Lung microvascular endothelial cell (primary cell): ENCODE data around the gene ATP11A. TPM values are rescaled to one million over a fixed set of nuclear protein-coding genes. Genes with fewer than 3 reads are reported as not detected.

Experiments used
- DNase-seq, 2 donors: peaks; one replicate each; pipeline versions ENCODE4 v3.0.0 to v3.0.0-alpha.2; 2010; ENCODE audit warnings: low read depth in 2 of 2
- total RNA-seq: library from RNA; depleted of rRNA; stranded (reverse); fragments of >200 nt; gene quantifications from 2 replicates; pipeline ENCODE4 v1.2.1, GENCODE V29; 2014

Gene ATP11A
- total RNA-seq, 1 donor from 2014 or later = 18.8 TPM

GRCh38 chr13:112818040-112818697 lies 128.3 kb downstream of the ATP11A start:
- DNase-seq = no peak

GRCh38 chr13:112818698-112819045 lies 128.8 kb downstream of the ATP11A start:
- no peak for DNase-seq

GRCh38 chr13:112819111-112819510 lies 129.3 kb downstream of the ATP11A start:
- no peak for DNase-seq

GRCh38 chr13:112819816-112820215 lies 130.0 kb downstream of the ATP11A start:
- DNase-seq = no peak

- DNase-seq = no peak
Measured at GRCh38 chr13:112820318-112820717, 130.5 kb downstream of the ATP11A start.

- no peak for DNase-seq
Measured at GRCh38 chr13:112821340-112822055, 131.7 kb downstream of the ATP11A start.

- no peak for DNase-seq
Measured at GRCh38 chr13:112822851-112823250, 133.0 kb downstream of the ATP11A start.

GRCh38 chr13:112824429-112824828 lies 134.6 kb downstream of the ATP11A start:
- peak in 1 of 2 donors; percentile 19 for DNase-seq

- DNase-seq = no peak
Measured at GRCh38 chr13:112825071-112825470, 135.2 kb downstream of the ATP11A start.

GRCh38 chr13:112825875-112826274 lies 136.0 kb downstream of the ATP11A start:
- no peak for DNase-seq

- no peak for DNase-seq
Measured at GRCh38 chr13:112826565-112826964, 136.7 kb downstream of the ATP11A start.

- DNase-seq = no peak
Measured at GRCh38 chr13:112828082-112828699, 138.4 kb downstream of the ATP11A start.

- no peak for DNase-seq
Measured at GRCh38 chr13:112828756-112829155, 138.9 kb downstream of the ATP11A start.

- no peak for DNase-seq
Measured at GRCh38 chr13:112831196-112831595, 141.4 kb downstream of the ATP11A start.

- DNase-seq = no peak
Measured at GRCh38 chr13:112831801-112832200, 142.0 kb downstream of the ATP11A start.

- DNase-seq = no peak
Measured at GRCh38 chr13:112832811-112833210, 143.0 kb downstream of the ATP11A start.

GRCh38 chr13:112833551-112834257 lies 143.9 kb downstream of the ATP11A start:
- no peak for DNase-seq

- DNase-seq = no peak
Measured at GRCh38 chr13:112835344-112835743, 145.5 kb downstream of the ATP11A start.

GRCh38 chr13:112835796-112836195 lies 146.0 kb downstream of the ATP11A start:
- no peak for DNase-seq

- no peak for DNase-seq
Measured at GRCh38 chr13:112836940-112837339, 147.1 kb downstream of the ATP11A start.

- DNase-seq = no peak
Measured at GRCh38 chr13:112837371-112838037, 147.7 kb downstream of the ATP11A start.
